ENCODE data around the gene RHBDD3. TPM values are rescaled to one million over a fixed set of nuclear protein-coding genes. Genes with fewer than 3 reads are reported as not detected.

Gene RHBDD3
- 28.1 TPM for total RNA-seq

DNA sequence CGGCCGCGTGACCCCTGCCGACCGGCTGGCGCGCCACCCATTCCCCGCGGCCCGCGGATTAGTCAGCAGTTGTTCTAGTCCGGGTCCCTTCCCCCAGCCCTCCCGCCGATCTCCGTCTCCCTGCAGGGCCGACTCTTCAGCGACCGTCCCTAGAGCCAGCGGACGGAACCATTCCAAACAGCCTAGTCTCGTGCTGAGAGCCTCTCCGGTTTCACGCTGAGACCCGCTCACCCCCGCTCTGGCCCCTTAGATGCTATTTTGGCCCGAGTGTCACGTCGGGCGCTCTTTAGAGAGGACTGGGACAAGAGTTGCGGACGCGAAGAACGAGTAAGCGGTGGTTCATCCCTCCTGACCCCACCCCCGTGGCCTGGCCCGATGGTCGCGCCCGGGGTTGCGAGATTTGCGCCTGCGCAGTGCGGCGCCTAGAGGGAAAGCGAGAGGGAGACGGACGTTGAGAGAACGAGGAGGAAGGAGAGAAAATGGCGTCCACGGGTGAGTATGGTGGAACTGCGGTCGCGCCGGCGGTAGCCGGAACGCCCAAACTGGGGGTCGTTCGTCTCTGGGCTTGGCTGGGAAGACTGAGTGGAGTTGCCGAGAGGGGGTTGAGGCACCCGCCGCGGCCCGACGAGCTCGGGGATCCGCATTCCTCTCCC lies at the start of gene RHBDD3, which contains the start of gene EWSR1:
TSS of gene RHBDD3 (minus strand) at position 124 of the 653 bp plus-strand sequence. CDS start 2,355 bp downstream, outside the sequence.
TSS of gene EWSR1 (plus strand) at position 411 of the 653 bp plus-strand sequence. CDS start at position 480, 69 bp downstream.

DNA sequence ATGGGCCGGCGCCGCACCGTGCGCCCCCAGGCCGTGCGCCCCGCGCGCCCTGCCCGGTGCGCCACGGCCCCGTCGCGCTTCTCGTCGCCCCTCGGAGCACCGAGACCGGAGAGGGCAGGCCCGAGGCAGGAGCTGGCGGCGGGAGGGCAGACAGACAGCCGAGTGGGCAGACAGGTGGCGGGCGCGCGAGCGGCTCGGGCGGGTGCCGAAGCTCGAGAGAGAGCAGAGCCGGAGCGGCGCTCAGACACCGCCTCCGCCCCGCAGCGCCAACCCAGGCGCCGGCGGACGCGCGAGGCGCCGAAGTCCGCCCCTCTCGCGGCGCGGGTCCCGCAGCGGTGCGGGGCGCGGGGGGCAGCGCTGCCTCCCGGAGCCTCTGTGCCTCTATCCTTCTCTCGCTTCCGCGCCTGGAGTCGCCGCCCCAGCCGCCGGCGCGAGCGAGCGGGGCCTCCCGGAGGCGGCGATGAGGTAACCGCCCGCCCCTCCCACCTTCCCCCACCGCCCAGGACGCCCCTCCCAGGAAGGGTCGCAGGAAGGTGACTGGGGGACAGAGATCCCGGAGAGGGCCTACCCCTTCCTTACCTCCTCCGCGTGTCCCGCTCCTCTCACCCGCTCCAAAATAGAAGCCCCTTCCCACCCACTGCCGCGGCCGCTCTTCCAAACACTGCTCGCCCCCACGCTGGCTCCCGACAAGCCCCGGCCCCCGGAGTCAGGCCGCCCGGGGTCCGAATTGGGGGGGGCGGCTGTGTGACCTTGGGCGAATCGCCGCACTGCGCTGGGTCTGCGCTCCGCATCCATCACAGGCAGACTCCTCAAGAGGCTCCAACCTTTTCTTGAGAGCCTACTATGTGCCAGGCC lies 47.7 kb upstream of the RHBDD3 start, which contains the start of gene RASL10A:
TSS of gene RASL10A (minus strand) at position 412 of the 855 bp plus-strand sequence. CDS start 451 bp downstream, outside the sequence.

DNA sequence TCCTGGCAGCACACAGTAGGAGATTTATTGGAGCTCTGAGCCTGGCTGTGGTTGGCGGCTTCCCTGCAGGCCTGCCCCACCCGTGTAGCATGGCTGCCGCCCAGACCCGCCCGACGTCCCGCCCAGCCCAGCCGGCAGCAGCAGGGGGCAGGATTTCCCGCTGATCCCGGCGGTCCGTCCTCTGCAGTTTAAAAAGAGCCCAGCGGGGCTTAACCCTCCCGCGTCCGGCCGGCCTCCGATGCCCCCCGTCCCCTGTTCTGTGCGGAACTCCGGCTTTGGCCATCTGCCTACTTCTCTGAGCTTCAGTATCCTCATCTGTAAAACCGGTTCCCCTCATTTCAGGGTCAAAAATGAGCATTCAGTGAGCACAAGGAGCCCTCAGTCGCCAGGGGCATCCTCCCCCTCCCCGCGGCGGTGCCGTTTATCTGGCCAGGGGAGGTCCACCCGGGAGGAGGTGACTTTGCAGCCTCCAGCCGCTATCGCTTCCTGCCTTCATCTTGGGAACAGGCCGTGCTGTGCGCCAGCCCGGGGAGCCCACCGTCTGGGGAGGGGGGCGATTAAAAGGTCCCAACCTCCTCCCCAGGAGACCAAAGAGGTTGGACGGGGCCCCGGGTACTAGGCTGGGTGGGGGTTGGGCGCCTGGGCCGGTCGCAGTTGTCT lies 38.5 kb upstream of the RHBDD3 start, which contains the start of gene GAS2L1:
TSS of gene GAS2L1 (plus strand) at position 476 of the 660 bp plus-strand sequence. CDS start 1,456 bp downstream, outside the sequence.

Other genes with a start within 250 kb of the RHBDD3 start
- gene C22orf31, start 206.2 kb downstream of the RHBDD3 start, total RNA-seq = 0.64 TPM
- gene KREMEN1, start 194.9 kb downstream of the RHBDD3 start, total RNA-seq = 41.0 TPM
- gene EMID1, start 62.1 kb downstream of the RHBDD3 start, total RNA-seq = 58.3 TPM
- 155 TPM for gene EWSR1, start 287 bp upstream of the RHBDD3 start, total RNA-seq
- gene GAS2L1, start 38.7 kb upstream of the RHBDD3 start, total RNA-seq = 8.9 TPM
- 1.3 TPM for gene RASL10A, start 47.7 kb upstream of the RHBDD3 start, total RNA-seq
- 57.2 TPM for gene AP1B1, start 120.6 kb upstream of the RHBDD3 start, total RNA-seq
- gene RFPL1, start 170.6 kb upstream of the RHBDD3 start, total RNA-seq = not detected
- 1.6 TPM for gene NEFH, start 212.2 kb upstream of the RHBDD3 start, total RNA-seq